ENCODE data around the gene AKT1. TPM values are rescaled to one million over a fixed set of nuclear protein-coding genes. Genes with fewer than 3 reads are reported as not detected.

The AKT1 gene
- polyA plus RNA-seq, 1 donor = 97.5 TPM

- H3K36me3 ChIP-seq (ENCODE audit: control insufficient read depth, insufficient read depth, low read length) = peaks cover 51% of the 10 kb centered on the region
- no CpG with 5 or more reads among the region's 9 CpGs for WGBS (ENCODE audit: insufficient coverage, low lambda C conversion rate)
Observed at GRCh38 chr14:104784218-104784568, 11.4 kb downstream of the AKT1 start.

GRCh38 chr14:104783484-104784217 is 11.9 kb downstream of the AKT1 start:
- H3K36me3 ChIP-seq (ENCODE audit: control insufficient read depth, insufficient read depth, low read length) = peaks cover 49% of the 10 kb centered on the region
- no peaks in the 10 kb centered on the region for H3K27me3 ChIP-seq (ENCODE audit: control insufficient read depth, insufficient read depth, low read length)
- no CpG with 5 or more reads among the region's 16 CpGs for WGBS (ENCODE audit: insufficient coverage, low lambda C conversion rate)

More at GRCh38 chr14:104784218-104784568, 11.4 kb downstream of the AKT1 start:
- no peak for DNase-seq
- Histone ChIP-seq H3K27ac (ENCODE audit: low read length) (no peak overlapping the region), H3K4me3 (ENCODE audit: low read length) (no peak overlapping the region), H3K27me3 (ENCODE audit: control insufficient read depth, insufficient read depth, low read length) (no peaks in the 10 kb centered on the region), H3K4me1 (ENCODE audit: control insufficient read depth, insufficient read depth, low read length) (peaks cover 3% of the 10 kb centered on the region), H3K9me3 (ENCODE audit: control insufficient read depth, low read depth, low read length) (no peaks in the 10 kb centered on the region)

GRCh38 chr14:104782808-104783139 is 12.8 kb downstream of the AKT1 start:
- Histone ChIP-seq H3K4me1 (ENCODE audit: control insufficient read depth, insufficient read depth, low read length) (no peaks in the 10 kb centered on the region), H3K9me3 (ENCODE audit: control insufficient read depth, low read depth, low read length) (no peaks in the 10 kb centered on the region), H3K4me3 (ENCODE audit: low read length) (no peak overlapping the region), H3K27ac (ENCODE audit: low read length) (no peak overlapping the region), H3K36me3 (ENCODE audit: control insufficient read depth, insufficient read depth, low read length) (peaks cover 43% of the 10 kb centered on the region), H3K27me3 (ENCODE audit: control insufficient read depth, insufficient read depth, low read length) (no peaks in the 10 kb centered on the region)
- WGBS (ENCODE audit: insufficient coverage, low lambda C conversion rate) = no CpG with 5 or more reads among the region's 13 CpGs
- DNase-seq = no peak

More at GRCh38 chr14:104783484-104784217, 11.9 kb downstream of the AKT1 start:
- Histone ChIP-seq H3K27ac (ENCODE audit: low read length) (no peak overlapping the region), H3K9me3 (ENCODE audit: control insufficient read depth, low read depth, low read length) (no peaks in the 10 kb centered on the region), H3K4me3 (ENCODE audit: low read length) (no peak overlapping the region), H3K4me1 (ENCODE audit: control insufficient read depth, insufficient read depth, low read length) (peaks cover 3% of the 10 kb centered on the region)
- DNase-seq = no peak

GRCh38 chr14:104782086-104782807 is 13.3 kb downstream of the AKT1 start:
- Histone ChIP-seq H3K4me3 (ENCODE audit: low read length) (no peak overlapping the region), H3K9me3 (ENCODE audit: control insufficient read depth, low read depth, low read length) (no peaks in the 10 kb centered on the region), H3K27me3 (ENCODE audit: control insufficient read depth, insufficient read depth, low read length) (no peaks in the 10 kb centered on the region), H3K27ac (ENCODE audit: low read length) (no peak overlapping the region), H3K36me3 (ENCODE audit: control insufficient read depth, insufficient read depth, low read length) (peaks cover 38% of the 10 kb centered on the region), H3K4me1 (ENCODE audit: control insufficient read depth, insufficient read depth, low read length) (no peaks in the 10 kb centered on the region)
- WGBS (ENCODE audit: insufficient coverage, low lambda C conversion rate) = no CpG with 5 or more reads among the region's 28 CpGs
- no peak for DNase-seq

- Histone ChIP-seq H3K36me3 (ENCODE audit: control insufficient read depth, insufficient read depth, low read length) (peaks cover 45% of the 10 kb centered on the region), H3K27me3 (ENCODE audit: control insufficient read depth, insufficient read depth, low read length) (no peaks in the 10 kb centered on the region), H3K4me1 (ENCODE audit: control insufficient read depth, insufficient read depth, low read length) (no peaks in the 10 kb centered on the region), H3K9me3 (ENCODE audit: control insufficient read depth, low read depth, low read length) (no peaks in the 10 kb centered on the region), H3K4me3 (ENCODE audit: low read length) (no peak overlapping the region), H3K27ac (ENCODE audit: low read length) (no peak overlapping the region)
- DNase-seq = no peak
- no CpG with 5 or more reads among the region's 20 CpGs for WGBS (ENCODE audit: insufficient coverage, low lambda C conversion rate)
Observed at GRCh38 chr14:104781271-104782077, 14.1 kb downstream of the AKT1 start.

- no peaks in the 10 kb centered on the region for H3K27me3 ChIP-seq (ENCODE audit: control insufficient read depth, insufficient read depth, low read length)
- peaks cover 51% of the 10 kb centered on the region for H3K36me3 ChIP-seq (ENCODE audit: control insufficient read depth, insufficient read depth, low read length)
- no peak overlapping the region for H3K27ac ChIP-seq (ENCODE audit: low read length)
- DNase-seq = no peak
- no CpG with 5 or more reads among the region's 24 CpGs for WGBS (ENCODE audit: insufficient coverage, low lambda C conversion rate)
- no peaks in the 10 kb centered on the region for H3K9me3 ChIP-seq (ENCODE audit: control insufficient read depth, low read depth, low read length)
- no peaks in the 10 kb centered on the region for H3K4me1 ChIP-seq (ENCODE audit: control insufficient read depth, insufficient read depth, low read length)
- H3K4me3 ChIP-seq (ENCODE audit: low read length) = no peak overlapping the region
Observed at GRCh38 chr14:104780513-104781030, 15.0 kb downstream of the AKT1 start.

GRCh38 chr14:104779776-104780512 is 15.6 kb downstream of the AKT1 start:
- WGBS (ENCODE audit: insufficient coverage, low lambda C conversion rate) = no CpG with 5 or more reads among the region's 32 CpGs
- Histone ChIP-seq H3K4me3 (ENCODE audit: low read length) (no peak overlapping the region), H3K27me3 (ENCODE audit: control insufficient read depth, insufficient read depth, low read length) (no peaks in the 10 kb centered on the region), H3K27ac (ENCODE audit: low read length) (no peak overlapping the region), H3K4me1 (ENCODE audit: control insufficient read depth, insufficient read depth, low read length) (no peaks in the 10 kb centered on the region), H3K9me3 (ENCODE audit: control insufficient read depth, low read depth, low read length) (no peaks in the 10 kb centered on the region), H3K36me3 (ENCODE audit: control insufficient read depth, insufficient read depth, low read length) (peaks cover 54% of the 10 kb centered on the region)
- DNase-seq = no peak

- Histone ChIP-seq H3K27ac (ENCODE audit: low read length) (no peak overlapping the region), H3K4me1 (ENCODE audit: control insufficient read depth, insufficient read depth, low read length) (no peaks in the 10 kb centered on the region), H3K4me3 (ENCODE audit: low read length) (no peak overlapping the region), H3K9me3 (ENCODE audit: control insufficient read depth, low read depth, low read length) (no peaks in the 10 kb centered on the region), H3K27me3 (ENCODE audit: control insufficient read depth, insufficient read depth, low read length) (no peaks in the 10 kb centered on the region), H3K36me3 (ENCODE audit: control insufficient read depth, insufficient read depth, low read length) (peaks cover 57% of the 10 kb centered on the region)
- WGBS (ENCODE audit: insufficient coverage, low lambda C conversion rate) = no CpG with 5 or more reads among the region's 15 CpGs
- no peak for DNase-seq
Observed at GRCh38 chr14:104778694-104779331, 16.7 kb downstream of the AKT1 start.

GRCh38 chr14:104777808-104778249 is 17.7 kb downstream of the AKT1 start:
- H3K27ac ChIP-seq (ENCODE audit: low read length) = no peak overlapping the region
- no peaks in the 10 kb centered on the region for H3K9me3 ChIP-seq (ENCODE audit: control insufficient read depth, low read depth, low read length)
- no CpG with 5 or more reads among the region's 15 CpGs for WGBS (ENCODE audit: insufficient coverage, low lambda C conversion rate)
- no peaks in the 10 kb centered on the region for H3K27me3 ChIP-seq (ENCODE audit: control insufficient read depth, insufficient read depth, low read length)
- H3K4me1 ChIP-seq (ENCODE audit: control insufficient read depth, insufficient read depth, low read length) = no peaks in the 10 kb centered on the region
- no peak for DNase-seq
- peaks cover 64% of the 10 kb centered on the region for H3K36me3 ChIP-seq (ENCODE audit: control insufficient read depth, insufficient read depth, low read length)
- H3K4me3 ChIP-seq (ENCODE audit: low read length) = no peak overlapping the region

Data from large intestine (tissue), 3 donors.